T-helper 1 cell treated with Interleukin-12 subunit alpha and Interleukin-12 subunit beta and Interleukin-4 antibody, amounts not matched to agents 30 μg/mL and 1 μg/mL, for 36 hours (primary cell): Measurements from ENCODE around the gene RFPL2.
A peak's percentile ranks its signal among the peaks of the same experiment; 100 is the strongest.

Experiments used
- H3K27ac Mint-ChIP-seq: one replicate; pipeline ENCODE4 v1.8.0; 2021; ENCODE audit warnings: mild to moderate bottlenecking, mixed read lengths
- H3K27me3 Mint-ChIP-seq: one replicate; pipeline ENCODE4 v1.8.0; 2021; ENCODE audit warnings: low read depth, mixed read lengths
- H3K36me3 Mint-ChIP-seq: one replicate; pipeline ENCODE4 v1.8.0; 2021; ENCODE audit warnings: low read depth, mixed read lengths
- H3K4me1 Mint-ChIP-seq: one replicate; pipeline ENCODE4 v1.8.0; 2021; ENCODE audit warnings: low read depth, mixed read lengths
- H3K4me3 Mint-ChIP-seq: one replicate; pipeline ENCODE4 v1.8.0; 2021; ENCODE audit warnings: mild to moderate bottlenecking, moderate library complexity, mixed read lengths
- H3K9me3 Mint-ChIP-seq: one replicate; pipeline ENCODE4 v1.8.0; 2021; ENCODE audit warnings: mixed read lengths

RFPL2 gene

DNA sequence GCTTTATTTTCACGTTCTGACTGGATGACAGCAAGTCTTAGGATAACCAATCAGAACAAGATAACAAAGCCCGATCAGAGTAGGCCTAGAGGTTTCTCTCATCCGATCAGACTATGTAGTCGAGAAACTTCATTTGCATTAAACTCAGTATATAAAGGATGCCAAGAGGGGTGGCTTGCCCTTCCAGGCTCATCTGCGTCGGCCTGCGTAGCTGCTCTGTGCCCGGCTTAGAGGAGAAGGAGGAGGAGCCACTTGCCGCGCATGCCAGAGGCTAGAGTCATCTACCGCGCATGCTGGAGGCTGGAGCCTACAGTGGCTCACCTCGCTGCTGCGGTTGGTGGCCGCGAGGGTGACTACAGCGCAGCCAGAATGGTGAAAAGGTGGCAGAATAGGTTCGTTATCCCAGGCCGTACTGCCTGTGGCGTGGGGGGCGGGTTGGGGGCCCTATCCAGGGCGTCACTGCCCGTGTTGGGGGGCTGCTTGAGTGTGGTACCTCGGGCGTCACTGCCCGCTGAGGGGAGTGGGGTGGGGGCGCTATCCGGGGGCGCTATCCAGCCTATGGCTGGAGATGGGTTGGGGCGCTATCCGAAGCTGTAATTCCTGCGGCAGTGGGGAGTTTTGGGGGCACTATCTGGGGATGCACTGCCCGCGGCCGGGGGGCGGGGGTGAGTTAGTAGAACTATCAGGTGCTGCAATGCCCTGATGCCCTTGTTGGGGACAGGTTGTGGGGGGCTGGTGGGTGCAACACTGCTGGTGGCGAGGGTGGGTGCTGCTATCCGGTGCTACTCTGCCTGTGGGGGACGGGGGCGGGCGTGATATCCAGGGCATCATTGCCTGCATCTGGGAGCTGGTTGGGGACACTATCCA, at the start of gene RFPL2:
RFPL2 (minus strand) TSS at position 218 of the 867 bp plus-strand sequence. CDS start 2,622 bp downstream, outside the sequence.
- H3K4me3 Mint-ChIP-seq = peak within 1 kb of the TSS; percentile 66
- no peaks in the 10 kb centered on the region for H3K9me3 Mint-ChIP-seq
- no peak within 1 kb of the TSS for H3K27ac Mint-ChIP-seq
- H3K27me3 Mint-ChIP-seq = peaks cover 31% of the 10 kb centered on the region
- peaks cover 30% of the 10 kb centered on the region for H3K4me1 Mint-ChIP-seq
- H3K36me3 Mint-ChIP-seq = peaks cover 1% of the 10 kb centered on the region

DNA sequence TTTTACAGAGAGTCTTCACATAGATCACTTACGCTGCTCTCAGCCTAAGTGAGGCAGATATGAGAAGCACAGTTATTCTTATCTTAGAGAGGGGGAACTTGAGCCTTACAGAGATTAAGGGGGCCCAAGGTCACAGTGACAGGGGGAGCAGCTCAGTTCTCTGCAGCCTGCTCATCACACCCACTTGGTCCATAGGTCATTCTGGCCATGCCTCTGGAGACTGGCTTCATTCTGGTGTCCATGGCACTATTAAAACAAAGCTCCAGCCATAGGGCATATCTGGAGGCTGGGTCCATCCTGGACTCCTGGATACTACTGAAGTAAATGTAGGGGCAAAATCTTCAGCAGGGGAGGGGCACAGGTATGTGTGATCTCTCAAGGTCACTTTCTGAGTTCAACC, 44.4 kb upstream of the RFPL2 start:
- H3K27me3 Mint-ChIP-seq = peaks cover 47% of the 10 kb centered on the region
- H3K27ac Mint-ChIP-seq = no peak overlapping the region

GRCh38 chr22:32248276-32248675, 43.4 kb upstream of the RFPL2 start:
- Mint-ChIP-seq H3K4me1 (no peaks in the 10 kb centered on the region), H3K27me3 (peaks cover 46% of the 10 kb centered on the region), H3K27ac (no peak overlapping the region), H3K4me3 (no peak overlapping the region), H3K36me3 (no peaks in the 10 kb centered on the region), H3K9me3 (no peaks in the 10 kb centered on the region)

More for the DNA sequence above, 44.4 kb upstream of the RFPL2 start:
- H3K4me3 Mint-ChIP-seq = no peak overlapping the region
- no peaks in the 10 kb centered on the region for H3K9me3 Mint-ChIP-seq
- H3K4me1 Mint-ChIP-seq = no peaks in the 10 kb centered on the region
- H3K36me3 Mint-ChIP-seq = no peaks in the 10 kb centered on the region

DNA sequence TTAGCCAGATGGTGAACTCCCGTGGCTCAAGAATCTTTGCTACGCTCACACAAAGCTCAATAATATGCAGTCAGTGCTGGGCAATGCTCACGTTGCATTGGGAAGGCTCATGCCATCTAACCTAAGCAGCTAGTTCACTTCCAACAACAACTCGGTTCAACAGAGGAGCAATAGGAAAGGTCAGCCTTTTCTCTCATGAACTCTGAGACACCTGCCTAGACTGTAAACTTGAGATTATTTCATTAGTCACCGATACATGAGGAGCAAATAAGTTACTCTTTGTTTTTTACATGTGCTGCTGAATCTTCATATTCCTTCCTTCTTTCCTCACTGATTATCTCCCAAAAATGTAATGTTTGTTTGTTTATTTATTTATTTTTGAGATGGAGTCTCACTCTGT, 41.3 kb upstream of the RFPL2 start:
- Mint-ChIP-seq H3K27me3 (peaks cover 36% of the 10 kb centered on the region), H3K9me3 (no peaks in the 10 kb centered on the region), H3K4me1 (no peaks in the 10 kb centered on the region), H3K27ac (no peak overlapping the region), H3K36me3 (no peaks in the 10 kb centered on the region), H3K4me3 (no peak overlapping the region)

GRCh38 chr22:32245042-32245441, 40.2 kb upstream of the RFPL2 start:
- no peaks in the 10 kb centered on the region for H3K36me3 Mint-ChIP-seq
- peaks cover 35% of the 10 kb centered on the region for H3K27me3 Mint-ChIP-seq
- no peak overlapping the region for H3K27ac Mint-ChIP-seq
- no peaks in the 10 kb centered on the region for H3K9me3 Mint-ChIP-seq
- H3K4me1 Mint-ChIP-seq = no peaks in the 10 kb centered on the region
- no peak overlapping the region for H3K4me3 Mint-ChIP-seq

DNA sequence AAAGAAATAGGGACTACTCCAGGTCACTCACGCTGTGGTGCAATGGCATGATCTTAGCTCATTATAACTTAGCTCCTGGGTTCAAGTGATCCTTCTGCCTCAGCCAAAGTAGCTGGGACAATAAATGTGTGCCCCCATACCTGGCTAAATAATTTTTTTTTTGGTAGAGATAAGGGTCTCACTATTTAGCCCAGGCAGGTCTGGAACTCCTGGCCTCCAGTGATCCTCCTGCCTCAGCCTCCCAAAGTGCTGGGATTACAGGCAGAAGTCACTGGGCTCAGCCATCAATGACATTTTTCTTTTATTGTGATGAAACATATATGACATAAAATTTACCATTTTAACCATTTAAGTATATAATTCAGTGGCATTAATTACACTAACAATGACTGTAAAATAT, 39.7 kb upstream of the RFPL2 start:
- no peak overlapping the region for H3K27ac Mint-ChIP-seq
- no peaks in the 10 kb centered on the region for H3K36me3 Mint-ChIP-seq
- H3K9me3 Mint-ChIP-seq = no peaks in the 10 kb centered on the region
- H3K27me3 Mint-ChIP-seq = peaks cover 30% of the 10 kb centered on the region
- no peaks in the 10 kb centered on the region for H3K4me1 Mint-ChIP-seq
- H3K4me3 Mint-ChIP-seq = no peak overlapping the region

GRCh38 chr22:32240461-32240860, 35.6 kb upstream of the RFPL2 start:
- no peak overlapping the region for H3K27ac Mint-ChIP-seq
- no peaks in the 10 kb centered on the region for H3K9me3 Mint-ChIP-seq
- H3K27me3 Mint-ChIP-seq = peaks cover 13% of the 10 kb centered on the region
- H3K4me1 Mint-ChIP-seq = no peaks in the 10 kb centered on the region
- no peaks in the 10 kb centered on the region for H3K36me3 Mint-ChIP-seq
- H3K4me3 Mint-ChIP-seq = no peak overlapping the region

- Mint-ChIP-seq H3K27me3 (peaks cover 17% of the 10 kb centered on the region), H3K9me3 (no peaks in the 10 kb centered on the region), H3K4me1 (no peaks in the 10 kb centered on the region), H3K4me3 (no peak overlapping the region), H3K36me3 (no peaks in the 10 kb centered on the region), H3K27ac (no peak overlapping the region)
These were observed 33.0 kb upstream of the RFPL2 start for GRCh38 chr22:32237906-32238305.

- H3K9me3 Mint-ChIP-seq = no peaks in the 10 kb centered on the region
- H3K36me3 Mint-ChIP-seq = no peaks in the 10 kb centered on the region
- H3K27ac Mint-ChIP-seq = no peak overlapping the region
- peaks cover 20% of the 10 kb centered on the region for H3K27me3 Mint-ChIP-seq
- H3K4me1 Mint-ChIP-seq = no peaks in the 10 kb centered on the region
- no peak overlapping the region for H3K4me3 Mint-ChIP-seq
These were observed 32.1 kb upstream of the RFPL2 start for GRCh38 chr22:32236970-32237369.

- Mint-ChIP-seq H3K4me1 (no peaks in the 10 kb centered on the region), H3K27ac (no peak overlapping the region), H3K27me3 (peaks cover 18% of the 10 kb centered on the region), H3K36me3 (no peaks in the 10 kb centered on the region), H3K9me3 (no peaks in the 10 kb centered on the region), H3K4me3 (no peak overlapping the region)
These were observed 28.2 kb upstream of the RFPL2 start for GRCh38 chr22:32233091-32233490.

- Mint-ChIP-seq H3K36me3 (no peaks in the 10 kb centered on the region), H3K9me3 (no peaks in the 10 kb centered on the region), H3K27ac (no peak overlapping the region), H3K27me3 (peaks cover 18% of the 10 kb centered on the region), H3K4me3 (no peak overlapping the region), H3K4me1 (no peaks in the 10 kb centered on the region)
These were observed 27.4 kb upstream of the RFPL2 start for GRCh38 chr22:32232191-32232830.

GRCh38 chr22:32226326-32227104, 21.6 kb upstream of the RFPL2 start:
- H3K36me3 Mint-ChIP-seq = no peaks in the 10 kb centered on the region
- H3K27ac Mint-ChIP-seq = no peak overlapping the region
- H3K27me3 Mint-ChIP-seq = peaks cover 35% of the 10 kb centered on the region
- no peaks in the 10 kb centered on the region for H3K9me3 Mint-ChIP-seq
- no peaks in the 10 kb centered on the region for H3K4me1 Mint-ChIP-seq
- H3K4me3 Mint-ChIP-seq = no peak overlapping the region

GRCh38 chr22:32222991-32223390, 18.1 kb upstream of the RFPL2 start:
- Mint-ChIP-seq H3K9me3 (no peaks in the 10 kb centered on the region), H3K27me3 (peaks cover 37% of the 10 kb centered on the region), H3K27ac (no peak overlapping the region)

GRCh38 chr22:32219026-32219425, 14.2 kb upstream of the RFPL2 start:
- Mint-ChIP-seq H3K27me3 (peaks cover 44% of the 10 kb centered on the region), H3K4me1 (no peaks in the 10 kb centered on the region), H3K4me3 (no peak overlapping the region), H3K9me3 (no peaks in the 10 kb centered on the region), H3K36me3 (no peaks in the 10 kb centered on the region), H3K27ac (no peak overlapping the region)

More at GRCh38 chr22:32222991-32223390, 18.1 kb upstream of the RFPL2 start:
- H3K4me3 Mint-ChIP-seq = no peak overlapping the region
- H3K36me3 Mint-ChIP-seq = no peaks in the 10 kb centered on the region
- no peaks in the 10 kb centered on the region for H3K4me1 Mint-ChIP-seq
